Prostate gland (tissue), 2 donors: ENCODE measurements around the gene CYP4F3. TPM values are rescaled to one million over a fixed set of nuclear protein-coding genes. Genes with fewer than 3 reads are reported as not detected.

Source experiments
- DNase-seq: peaks from one replicate; pipeline ENCODE4 v3.0.0-alpha.2; 2019; ENCODE audit warnings: low spot score
- H3K27ac ChIP-seq, 2 donors: fragments of 200-600 bp; sonication (generic); 2 replicates each; pipeline ENCODE4 v1.5.1; 2017 to 2019
- H3K27me3 ChIP-seq: fragments of 200-600 bp; sonication (generic); replicated peaks from 2 replicates; pipeline ENCODE4 v1.5.1; 2019; ENCODE audit not compliant: insufficient read depth
- H3K36me3 ChIP-seq, 2 donors: fragments of 200-600 bp; sonication (generic); 1 replicate in 1 of 2; 2 replicates in 1 of 2; pipeline versions ENCODE4 v1.5.1 to v1.8.1; 2017 to 2019
- H3K4me1 ChIP-seq: fragments of 200-600 bp; sonication (generic); replicated peaks from 2 replicates; pipeline ENCODE4 v1.5.1; 2019
- H3K4me3 ChIP-seq, 2 donors: fragments of 200-600 bp; sonication (generic); 2 replicates each; pipeline ENCODE4 v1.5.1; 2017 to 2019
- H3K9me3 ChIP-seq: fragments of 200-600 bp; sonication (generic); 2 replicates; pipeline ENCODE4 v1.5.1; 2017
- CTCF ChIP-seq, 4 experiments: fragments of 200-600 bp in 2 of 4; fragments of 450-650 bp in 2 of 4; sonication (generic) in 2 of 4; IDR thresholded peaks; 1 replicate in 3 of 4; 2 replicates in 1 of 4; pipeline ENCODE4 v1.5.1; 2016 to 2019; ENCODE audit warnings: antibody characterized with exemption in 4 of 4, mild to moderate bottlenecking in 2 of 4, moderate library complexity in 2 of 4
- POLR2A ChIP-seq: fragments of 450-650 bp; IDR thresholded peaks from one replicate; pipeline ENCODE4 v1.6.1; 2016; ENCODE audit warnings: antibody characterized with exemption, mild to moderate bottlenecking
- POLR2AphosphoS5 ChIP-seq: sonication (generic); formaldehyde crosslinking; IDR thresholded peaks from one replicate; pipeline ENCODE4 v1.6.1; 2017; ENCODE audit warnings: antibody characterized with exemption
- WGBS: methylation state at CpG from one replicate; pipeline ENCODE4 v1.1.5; 2018; 5-methylcytosine and 5-hydroxymethylcytosine counted together
- intact Hi-C: fragments of 100-400 bp; cut with DNase I; formaldehyde crosslinking; loops from one replicate; pipeline ENCODE4 v1.14.2; 2022
- total RNA-seq, 2 donors: library from RNA; depleted of rRNA; stranded (reverse); fragments of >200 nt; gene quantifications; one replicate each; pipeline ENCODE4 v1.1.0, GENCODE V29; 2016

The CYP4F3 gene
- total RNA-seq, 2 donors from 2014 or later: 0.28 to 2.0 TPM

GRCh38 chr19:15652559-15653278 lies 12.0 kb downstream of the CYP4F3 start:
- H3K9me3 ChIP-seq: no peaks in the 10 kb centered on the region
- intact Hi-C loops: no loop called here
- no peak overlapping the region for H3K4me3 ChIP-seq
- no peak overlapping the region for H3K27ac ChIP-seq
- WGBS: 63% methylated on average over 8 of the region's 8 CpGs
- no peaks in the 10 kb centered on the region for H3K27me3 ChIP-seq
- no peaks in the 10 kb centered on the region for H3K4me1 ChIP-seq
- no peaks in the 10 kb centered on the region for H3K36me3 ChIP-seq
- DNase-seq: no peak
- TF ChIP-seq CTCF (IDR thresholded peaks at IDR 0.05) (no peak), POLR2A (no peak), POLR2AphosphoS5 (no peak)

DNA sequence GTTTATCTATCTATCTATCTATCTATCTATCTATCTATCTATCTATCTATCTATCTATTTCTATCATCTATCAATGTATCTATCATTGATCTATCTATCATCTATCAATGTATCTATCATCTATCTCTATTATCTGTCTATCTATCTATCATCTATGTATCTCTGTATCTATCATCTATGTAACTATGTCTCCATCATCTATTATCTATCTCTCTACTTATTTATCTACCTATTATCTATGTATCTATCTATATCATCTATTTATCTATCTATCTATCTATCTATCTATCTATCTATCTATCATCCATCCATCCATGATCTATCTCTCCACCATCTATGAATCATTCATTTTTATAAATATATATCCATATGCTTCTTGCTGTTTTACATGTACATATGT lies 15.8 kb downstream of the CYP4F3 start:
- Histone ChIP-seq H3K27me3 (no peaks in the 10 kb centered on the region), H3K36me3 (no peaks in the 10 kb centered on the region), H3K4me3 (no peak overlapping the region), H3K4me1 (no peaks in the 10 kb centered on the region), H3K27ac (no peak overlapping the region), H3K9me3 (no peaks in the 10 kb centered on the region)
- intact Hi-C loops: no loop called here
- DNase-seq: no peak
- no peak for TF ChIP-seq POLR2A
- no peak for TF ChIP-seq CTCF (IDR thresholded peaks at IDR 0.05)

DNA sequence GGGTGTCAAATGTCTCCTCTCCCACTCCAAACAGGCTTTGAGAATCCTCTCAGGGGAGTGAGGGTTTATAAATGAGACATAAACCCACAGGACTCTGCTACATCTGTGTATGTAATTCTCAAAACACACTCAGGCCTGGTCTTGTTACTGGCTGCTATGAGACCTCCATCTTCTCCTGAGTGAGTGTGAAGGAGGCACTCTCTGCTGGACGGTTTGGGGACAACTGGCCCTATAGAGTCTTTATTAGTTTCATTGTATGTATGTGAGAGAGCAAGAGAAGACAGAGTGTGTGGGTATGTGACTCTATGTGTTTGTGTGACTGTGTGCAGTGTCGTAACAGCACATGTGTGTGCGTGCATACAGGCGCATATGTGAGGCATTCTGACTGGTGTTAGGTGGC lies 22.6 kb downstream of the CYP4F3 start:
- DNase-seq: no peak
- no peaks in the 10 kb centered on the region for H3K36me3 ChIP-seq
- H3K27me3 ChIP-seq: no peaks in the 10 kb centered on the region
- no peak overlapping the region for H3K4me3 ChIP-seq
- TF ChIP-seq POLR2AphosphoS5 (no peak), POLR2A (no peak), CTCF (IDR thresholded peaks at IDR 0.05) (no peak)
- no peak overlapping the region for H3K27ac ChIP-seq
- WGBS: 71% methylated on average over 4 of the region's 4 CpGs
- no peaks in the 10 kb centered on the region for H3K9me3 ChIP-seq
- H3K4me1 ChIP-seq: no peaks in the 10 kb centered on the region
- intact Hi-C loops: no loop called here

- Histone ChIP-seq H3K36me3 (no peaks in the 10 kb centered on the region), H3K27ac (no peak overlapping the region), H3K9me3 (no peaks in the 10 kb centered on the region), H3K4me3 (no peak overlapping the region), H3K27me3 (no peaks in the 10 kb centered on the region), H3K4me1 (no peaks in the 10 kb centered on the region)
- DNase-seq: no peak
- 25% methylated on average over 1 of the region's 1 CpG for WGBS
- TF ChIP-seq POLR2A (no peak), CTCF (IDR thresholded peaks at IDR 0.05) (no peak), POLR2AphosphoS5 (no peak)
- intact Hi-C loops: no loop called here
These were observed 25.5 kb downstream of the CYP4F3 start for GRCh38 chr19:15666186-15666585.

DNA sequence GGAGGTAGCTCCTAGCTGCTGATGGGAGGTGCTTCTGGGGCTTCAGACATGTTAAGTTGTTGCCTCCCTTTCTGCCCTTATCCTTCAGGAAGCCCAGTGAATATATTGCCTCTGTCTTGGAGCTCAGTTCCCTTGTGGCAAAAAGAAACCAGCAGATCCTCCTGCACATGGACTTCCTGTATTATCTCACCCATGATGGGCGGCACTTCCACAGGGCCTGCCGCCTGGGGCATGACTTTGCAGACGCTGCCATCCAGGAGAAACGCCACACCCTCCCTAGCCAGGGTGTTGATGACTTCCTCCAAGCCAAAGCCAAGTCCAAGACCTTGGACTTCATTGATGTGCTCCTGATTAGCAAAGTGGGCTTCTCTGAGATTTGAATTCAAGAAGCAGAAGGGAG lies 26.2 kb downstream of the CYP4F3 start:
- H3K9me3 ChIP-seq: no peaks in the 10 kb centered on the region
- no peaks in the 10 kb centered on the region for H3K27me3 ChIP-seq
- intact Hi-C loops: no loop called here
- DNase-seq: no peak
- H3K27ac ChIP-seq: no peak overlapping the region
- H3K4me1 ChIP-seq: no peaks in the 10 kb centered on the region
- H3K36me3 ChIP-seq: no peaks in the 10 kb centered on the region
- no peak for TF ChIP-seq POLR2A
- TF ChIP-seq CTCF (IDR thresholded peaks at IDR 0.05): no peak
- TF ChIP-seq POLR2AphosphoS5: no peak
- 33% methylated on average over 4 of the region's 4 CpGs for WGBS
- no peak overlapping the region for H3K4me3 ChIP-seq
